Activated CD8-positive, alpha-beta memory T cell treated with anti-CD3 and anti-CD28 coated beads, Interleukin-2, amount 50 U/mL, for 4 hours (primary cell): Measurements from ENCODE around the gene C1orf21.

ENCODE experiments used
- DNase-seq: peaks from one replicate; pipeline ENCODE4 v3.0.0-alpha.2; 2020

Gene C1orf21

DNA sequence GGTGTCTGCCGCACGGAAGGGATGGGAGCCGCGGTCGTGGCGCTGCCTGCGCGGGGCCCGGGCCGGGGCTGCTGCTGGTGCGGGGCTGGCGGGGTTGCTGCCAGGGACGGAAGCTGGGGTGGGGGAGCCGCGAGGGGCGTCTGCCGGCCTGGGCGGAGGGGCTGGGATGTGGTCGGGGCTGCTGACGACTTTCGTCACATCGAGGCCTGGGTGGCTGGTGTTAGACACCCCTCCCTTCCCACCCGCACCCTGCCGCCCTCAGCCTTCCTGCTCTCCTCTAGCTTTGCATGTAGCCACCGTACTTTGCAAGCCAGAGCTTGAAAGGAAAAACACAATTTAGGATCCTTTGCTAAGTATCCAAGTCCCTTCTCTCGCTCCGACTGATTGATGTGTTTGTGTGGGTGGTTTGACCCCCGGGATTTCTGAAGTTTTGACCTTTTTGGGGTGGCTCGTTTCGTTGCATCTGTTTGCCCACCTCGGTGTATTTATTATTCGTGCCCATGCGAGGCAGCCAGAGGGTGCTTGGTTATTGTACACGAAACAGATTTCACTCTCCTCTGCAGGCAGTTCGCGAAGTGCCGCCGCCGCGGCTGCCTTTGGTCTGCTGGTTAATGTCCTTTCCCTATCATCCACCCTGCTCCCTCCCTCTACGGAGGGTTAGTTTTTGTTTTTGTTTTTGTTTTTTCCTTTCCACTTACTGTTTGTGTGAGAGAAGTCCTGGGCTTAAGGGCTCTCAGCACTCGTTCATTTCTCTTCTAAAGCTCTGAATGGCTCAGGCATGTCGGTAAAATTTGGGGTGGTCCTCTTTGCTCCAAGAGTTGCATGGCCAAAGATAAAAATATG is 868 bp downstream of the C1orf21 start:
- peak; percentile 53 for DNase-seq

DNA sequence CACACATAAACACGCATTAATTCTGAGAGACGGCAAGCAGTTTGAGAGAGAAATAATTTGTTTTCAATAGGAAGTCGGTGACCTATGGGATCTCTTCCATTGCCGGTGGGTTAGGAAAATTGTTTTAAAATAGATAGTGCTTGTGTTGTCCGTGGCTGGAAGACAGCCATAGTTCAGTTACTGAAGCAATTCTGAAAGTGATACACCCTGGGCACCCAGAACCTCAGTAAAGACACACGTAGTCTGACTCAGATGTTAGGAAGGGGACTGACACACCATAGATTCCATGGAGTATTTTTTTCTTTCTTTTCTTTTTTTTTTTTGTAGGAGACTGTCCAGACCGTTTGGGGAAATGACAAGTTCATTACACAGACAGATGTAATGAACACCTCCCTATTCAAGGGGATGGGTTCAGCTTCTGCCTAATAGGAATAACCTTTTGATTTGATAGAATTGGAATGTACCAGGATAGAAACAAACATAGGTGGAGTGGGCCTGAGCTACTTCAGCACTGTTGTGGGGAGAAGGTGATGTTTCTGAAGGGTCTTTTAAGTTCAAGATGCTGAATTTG is 1.6 kb downstream of the C1orf21 start:
- DNase-seq = no peak

- no peak for DNase-seq
Observed at GRCh38 chr1:184388971-184389370, 2.1 kb downstream of the C1orf21 start.

DNA sequence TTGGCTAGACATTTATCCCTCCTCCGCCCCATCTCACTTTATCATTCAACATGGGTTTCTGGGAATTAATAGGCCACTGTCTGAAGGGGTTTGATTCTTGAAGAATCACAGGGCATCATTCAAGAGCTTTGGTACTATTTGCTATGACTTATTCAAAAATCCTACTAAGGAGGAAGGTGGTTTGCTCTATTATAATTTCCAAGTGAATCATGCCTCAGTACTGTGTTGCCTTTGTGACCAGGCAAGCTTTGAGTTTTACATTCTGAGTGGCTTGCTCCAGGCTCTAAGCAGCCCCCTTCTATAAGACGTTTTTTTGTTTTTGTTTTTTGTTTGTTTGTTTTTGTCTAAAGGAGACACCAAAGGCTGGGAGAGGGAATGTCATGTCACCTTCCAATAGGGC is 2.6 kb downstream of the C1orf21 start:
- no peak for DNase-seq

GRCh38 chr1:184390889-184391288 is 4.1 kb downstream of the C1orf21 start:
- DNase-seq = no peak

DNA sequence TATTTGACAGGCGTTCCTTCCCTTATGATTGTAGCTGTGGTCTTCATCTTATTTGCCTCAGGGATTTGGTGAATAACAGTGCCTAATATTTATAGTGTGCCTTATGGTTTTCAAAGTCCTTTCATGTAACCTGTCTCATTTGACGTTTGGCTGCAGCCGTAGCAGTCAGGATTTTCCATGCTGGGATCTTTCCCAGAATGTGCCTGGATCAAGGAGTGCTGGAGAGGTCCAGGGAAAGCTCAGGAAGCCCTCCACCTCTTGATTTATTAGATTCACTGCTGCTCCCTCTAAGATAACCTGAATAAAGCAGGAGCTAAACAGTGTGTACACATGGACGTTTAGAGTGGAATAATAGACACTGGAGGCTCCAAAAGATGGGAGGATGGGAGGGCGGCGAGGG is 5.2 kb downstream of the C1orf21 start:
- DNase-seq = no peak

DNA sequence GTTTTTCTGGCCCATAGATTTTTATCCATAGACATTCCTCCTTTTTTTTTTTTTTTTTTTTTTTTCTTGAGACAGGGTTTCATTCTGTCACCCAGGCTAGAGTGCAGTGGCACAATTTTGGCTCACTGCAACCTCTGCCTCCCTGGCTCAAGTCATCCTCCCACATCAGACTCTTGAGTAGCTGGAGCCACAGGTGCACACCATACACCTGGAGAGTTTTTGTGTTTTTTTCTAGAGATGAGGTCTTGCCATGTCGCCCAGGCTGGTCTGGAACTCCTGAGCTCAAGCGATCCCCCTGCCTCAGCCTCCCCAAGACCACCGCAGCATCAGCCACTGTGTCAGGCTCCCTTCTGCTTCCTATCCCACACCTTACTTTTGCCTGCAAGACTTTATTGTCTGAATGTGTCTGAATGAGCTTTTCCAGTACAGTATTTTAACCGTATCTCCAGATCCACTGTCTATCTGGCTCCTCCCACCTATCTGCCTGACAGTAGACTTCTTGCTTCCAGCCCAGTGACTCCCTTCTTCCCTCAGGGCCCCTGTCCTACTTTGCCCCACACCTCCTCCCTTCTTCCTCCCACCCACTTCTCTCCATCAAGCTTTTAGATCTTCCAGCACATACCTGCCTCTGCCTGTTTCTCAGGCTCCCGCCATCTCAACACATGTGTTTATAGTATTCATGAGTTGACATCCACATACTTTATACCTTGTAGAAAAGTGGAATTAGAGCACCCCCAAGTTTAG is 6.1 kb downstream of the C1orf21 start:
- DNase-seq = no peak

GRCh38 chr1:184393962-184394361 is 7.1 kb downstream of the C1orf21 start:
- no peak for DNase-seq

- no peak for DNase-seq
Observed at GRCh38 chr1:184395370-184395769, 8.5 kb downstream of the C1orf21 start.

DNA sequence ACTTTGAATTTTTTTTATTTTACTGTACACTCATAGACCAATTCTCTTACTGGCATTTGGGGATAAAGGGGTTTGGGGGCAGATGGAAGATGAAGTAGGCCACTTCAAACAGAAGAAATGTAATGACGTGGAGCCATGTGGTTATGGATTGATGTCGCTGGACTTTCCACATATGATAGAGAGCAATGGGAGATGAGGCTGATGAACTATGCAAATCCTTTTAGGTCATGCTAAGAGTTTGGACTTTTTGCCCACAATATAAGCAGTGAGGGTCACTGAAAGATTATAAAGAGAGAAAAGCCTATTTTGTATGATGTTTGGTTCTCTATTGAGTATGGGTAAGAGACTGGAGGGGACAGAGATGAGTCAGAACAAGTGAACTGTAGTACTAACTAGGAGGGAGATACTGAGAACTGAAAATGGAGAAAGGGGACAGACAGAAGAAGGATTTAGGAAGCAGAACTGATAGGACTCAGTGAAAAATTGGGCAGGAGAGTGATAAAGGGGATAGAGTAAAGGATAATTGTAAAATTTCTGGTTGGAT is 9.2 kb downstream of the C1orf21 start:
- DNase-seq = no peak

- DNase-seq = no peak
Observed at GRCh38 chr1:184399192-184399847, 12.5 kb downstream of the C1orf21 start.

- no peak for DNase-seq
Observed at GRCh38 chr1:184403961-184404726, 17.3 kb downstream of the C1orf21 start.

- no peak for DNase-seq
Observed at GRCh38 chr1:184404727-184405027, 17.8 kb downstream of the C1orf21 start.

- DNase-seq = no peak
Observed at GRCh38 chr1:184405094-184405800, 18.4 kb downstream of the C1orf21 start.

DNA sequence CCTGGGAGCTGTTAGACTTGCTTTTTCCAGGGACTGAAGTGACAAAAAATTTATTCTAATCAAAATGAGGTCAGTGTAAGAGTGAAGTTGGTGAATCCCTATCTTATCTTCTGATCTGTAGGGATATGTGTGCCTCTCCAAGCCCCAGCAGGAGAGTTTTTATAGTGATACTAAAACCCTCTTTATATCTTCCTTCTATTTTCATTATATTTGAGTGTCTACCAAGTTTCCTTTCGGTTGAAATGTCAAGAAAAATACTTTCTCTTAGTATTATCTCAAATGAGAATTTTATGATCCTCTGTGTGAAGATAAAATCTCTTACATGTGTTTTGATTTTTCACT is 18.9 kb downstream of the C1orf21 start:
- no peak for DNase-seq

DNA sequence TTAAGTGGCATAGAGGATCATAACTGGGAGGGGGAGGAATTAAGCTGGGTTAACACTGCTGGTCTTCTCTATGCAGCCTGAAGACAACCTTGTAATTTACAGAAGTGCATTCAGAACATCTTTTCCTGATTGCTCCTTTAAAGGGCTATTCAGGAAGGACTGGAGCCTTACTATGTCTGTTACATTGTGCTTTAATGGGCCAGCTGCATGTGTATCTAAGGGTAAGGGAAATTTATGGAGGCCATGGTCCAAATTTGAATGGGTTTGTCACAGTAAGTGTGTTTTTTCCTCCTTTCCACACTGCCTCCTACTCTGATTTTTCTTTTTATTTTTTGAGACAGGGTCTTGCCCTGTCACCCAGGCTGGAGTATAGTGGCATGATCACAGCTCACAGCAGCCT is 19.6 kb downstream of the C1orf21 start:
- DNase-seq = no peak

GRCh38 chr1:184407816-184408510 is 21.1 kb downstream of the C1orf21 start:
- no peak for DNase-seq

GRCh38 chr1:184408580-184408979 is 21.8 kb downstream of the C1orf21 start:
- DNase-seq = no peak

DNA sequence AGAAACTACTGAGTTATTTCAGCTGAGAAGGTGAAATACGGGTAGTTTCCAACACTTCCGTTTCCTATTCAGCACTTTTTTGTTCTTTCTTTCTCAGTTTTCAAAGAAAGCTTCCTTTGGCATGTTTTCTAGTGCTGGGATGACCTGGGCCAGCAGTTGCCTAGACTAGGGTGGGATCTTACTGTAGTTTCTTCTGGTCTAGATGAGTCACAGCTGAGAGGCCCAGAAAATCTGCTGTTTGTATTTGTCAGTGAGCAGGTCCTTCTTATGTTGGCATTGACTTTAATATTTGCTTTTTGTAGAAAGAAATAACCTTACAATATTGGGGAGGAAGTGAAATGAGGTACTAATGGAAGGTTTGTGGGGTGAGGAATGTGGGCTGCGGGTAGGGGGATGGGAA is 22.2 kb downstream of the C1orf21 start:
- DNase-seq = no peak

DNA sequence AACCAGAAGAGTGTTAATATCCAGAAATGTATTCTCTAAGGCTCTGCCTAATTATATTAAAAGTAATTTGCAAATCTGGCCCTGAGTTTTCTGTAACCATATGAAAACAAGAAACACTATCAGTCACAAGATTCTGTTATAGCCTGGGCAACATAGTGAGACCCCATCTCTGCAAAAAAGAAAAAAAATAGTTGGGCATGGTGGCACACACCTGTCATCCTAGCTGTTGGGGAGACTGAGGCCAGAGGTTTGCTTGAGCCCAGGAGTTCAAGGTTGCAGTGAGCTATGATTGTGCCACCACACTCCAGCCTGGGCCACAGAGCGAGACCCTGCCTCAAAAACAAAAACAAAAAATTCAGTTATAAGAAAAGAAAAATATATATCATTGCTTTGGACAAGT is 25.6 kb downstream of the C1orf21 start:
- DNase-seq = no peak

DNA sequence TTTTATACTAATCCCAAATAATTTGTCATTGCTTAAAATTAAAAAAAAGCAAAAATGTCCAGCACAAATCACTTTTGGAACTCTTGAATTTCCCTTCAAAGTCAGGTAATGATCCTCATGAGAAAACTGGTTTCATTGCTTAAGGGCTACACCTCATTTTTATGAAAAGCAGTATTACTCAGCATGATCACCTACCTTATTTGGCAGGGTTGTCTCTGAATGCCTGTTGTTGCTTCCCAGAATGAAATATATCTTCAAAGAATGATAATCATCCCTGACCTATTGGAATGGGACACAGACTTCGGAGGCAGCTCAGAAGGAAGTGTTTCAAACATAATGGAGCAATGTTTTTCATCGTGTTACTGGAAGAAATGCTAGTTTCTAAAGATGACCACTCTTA is 29.7 kb downstream of the C1orf21 start:
- DNase-seq = no peak
